H9 (cell line): Measurements from ENCODE around the gene MADCAM1. TPM values are rescaled to one million over a fixed set of nuclear protein-coding genes. Genes with fewer than 3 reads are reported as not detected.

Experiments used
- DNase-seq: peaks from one replicate; pipeline ENCODE4 v3.0.0-alpha.2; 2017
- H2AFZ ChIP-seq: one replicate; pipeline ENCODE4 v1.6.1; 2013; ENCODE audit warnings: mild to moderate bottlenecking, low read length, control low read depth, moderate library complexity
- H2AK5ac ChIP-seq: 2 replicates; pipeline ENCODE4 v1.6.1; 2013; ENCODE audit warnings: low read length, control low read depth, mixed read lengths; ENCODE audit not compliant: insufficient read length
- H2BK120ac ChIP-seq: one replicate; pipeline ENCODE4 v1.6.1; 2013; ENCODE audit warnings: low read depth, mild to moderate bottlenecking, low read length, control low read depth, inconsistent platforms; ENCODE audit not compliant: poor library complexity, severe bottlenecking
- H2BK12ac ChIP-seq: 2 replicates; pipeline ENCODE4 v1.6.1; 2013; ENCODE audit warnings: low read length, control low read depth, mixed read lengths, low read depth; ENCODE audit not compliant: insufficient read length
- H2BK15ac ChIP-seq: 2 replicates; pipeline ENCODE4 v1.6.1; 2013; ENCODE audit warnings: low read depth, low read length, control low read depth
- H2BK20ac ChIP-seq: one replicate; pipeline ENCODE4 v1.6.1; 2013; ENCODE audit warnings: low read depth, mild to moderate bottlenecking, low read length, control low read depth, inconsistent platforms; ENCODE audit not compliant: poor library complexity, severe bottlenecking
- H2BK5ac ChIP-seq: 2 replicates; pipeline ENCODE4 v1.6.1; 2013; ENCODE audit warnings: low read length, control low read depth, mixed read lengths; ENCODE audit not compliant: insufficient read length
- H3K14ac ChIP-seq: 2 replicates; pipeline ENCODE4 v1.6.1; 2013; ENCODE audit warnings: low read length, control low read depth; ENCODE audit not compliant: insufficient read depth
- H3K18ac ChIP-seq: 2 replicates; pipeline ENCODE4 v1.6.1; 2013; ENCODE audit warnings: low read depth, mild to moderate bottlenecking, mixed read lengths, low read length, control low read depth; ENCODE audit not compliant: insufficient read length
- H3K23ac ChIP-seq: 2 replicates; pipeline ENCODE4 v1.6.1; 2013; ENCODE audit warnings: low read length, control low read depth, mixed read lengths, low read depth; ENCODE audit not compliant: insufficient read length
- H3K23me2 ChIP-seq: 2 replicates; pipeline ENCODE4 v1.6.1; 2013; ENCODE audit warnings: low read depth, mild to moderate bottlenecking, mixed read lengths, low read length, control low read depth; ENCODE audit not compliant: insufficient read length, poor library complexity, severe bottlenecking
- H3K27ac ChIP-seq: 2 replicates; pipeline ENCODE4 v1.5.1; 2013; ENCODE audit warnings: low read length, control low read depth, mixed read lengths, low read depth; ENCODE audit not compliant: insufficient read length
- H3K27me3 ChIP-seq: 2 replicates; pipeline ENCODE4 v1.6.1; 2013; ENCODE audit warnings: low read length, control low read depth, inconsistent platforms; ENCODE audit not compliant: insufficient read depth
- H3K4ac ChIP-seq: 2 replicates; pipeline ENCODE4 v1.6.1; 2013; ENCODE audit warnings: low read depth, mild to moderate bottlenecking, control low read depth, inconsistent platforms, low read length, moderate library complexity
- H3K4me1 ChIP-seq: 2 replicates; pipeline ENCODE4 v1.6.1; 2013; ENCODE audit warnings: low read length, control low read depth, inconsistent platforms; ENCODE audit not compliant: insufficient read depth
- H3K4me2 ChIP-seq: 2 replicates; pipeline ENCODE4 v1.6.1; 2013; ENCODE audit warnings: low read length, control low read depth, mixed read lengths; ENCODE audit not compliant: insufficient read length, insufficient read depth
- H3K56ac ChIP-seq: 2 replicates; pipeline ENCODE4 v1.6.1; 2013; ENCODE audit warnings: low read depth, mild to moderate bottlenecking, mixed read lengths, low read length, control low read depth; ENCODE audit not compliant: insufficient read length
- H3K79me1 ChIP-seq: 2 replicates; pipeline ENCODE4 v1.6.1; 2013; ENCODE audit warnings: low read depth, mild to moderate bottlenecking, moderate library complexity, low read length, control low read depth, inconsistent platforms; ENCODE audit not compliant: insufficient read depth, poor library complexity, severe bottlenecking
- H3K79me2 ChIP-seq: 2 replicates; pipeline ENCODE4 v1.6.1; 2013; ENCODE audit warnings: low read length, control low read depth, inconsistent platforms; ENCODE audit not compliant: insufficient read depth
- H3K9ac ChIP-seq: 2 replicates; pipeline ENCODE4 v1.6.1; 2013; ENCODE audit warnings: low read length, control low read depth, mixed read lengths; ENCODE audit not compliant: insufficient read length; ENCODE audit errors: extremely low read depth
- H3K9me3 ChIP-seq: one replicate; pipeline ENCODE4 v1.6.1; 2013; ENCODE audit warnings: low read depth, low read length, inconsistent platforms; ENCODE audit not compliant: control insufficient read depth
- H3T11ph ChIP-seq: one replicate; pipeline ENCODE4 v1.6.1; 2013; ENCODE audit warnings: mild to moderate bottlenecking, low read length, control low read depth, inconsistent platforms
- H4K20me1 ChIP-seq: one replicate; pipeline ENCODE4 v1.6.1; 2013; ENCODE audit not compliant: control insufficient read depth, insufficient read length, insufficient read depth
- H4K5ac ChIP-seq: 2 replicates; pipeline ENCODE4 v1.6.1; 2013; ENCODE audit warnings: low read depth, mild to moderate bottlenecking, mixed read lengths, low read length, control low read depth; ENCODE audit not compliant: insufficient read length
- H4K8ac ChIP-seq: replicated peaks from 2 replicates; pipeline ENCODE4 v1.6.1; 2013; ENCODE audit warnings: low read length, control low read depth, mixed read lengths, low read depth; ENCODE audit not compliant: insufficient read length
- H4K91ac ChIP-seq: 2 replicates; pipeline ENCODE4 v1.6.1; 2013; ENCODE audit warnings: low read depth, mild to moderate bottlenecking, moderate library complexity, mixed read lengths, low read length, control low read depth; ENCODE audit not compliant: insufficient read length
- H3K27ac Mint-ChIP-seq, 3 experiments: 2 replicates in 2 of 3; 3 replicates in 1 of 3; pipeline ENCODE4 v1.8.0; 2020 to 2021; ENCODE audit warnings: mixed read lengths in 3 of 3, mild to moderate bottlenecking in 1 of 3, moderate library complexity in 1 of 3
- H3K27me3 Mint-ChIP-seq: 2 replicates; pipeline ENCODE4 v1.8.0; 2021; ENCODE audit warnings: low read depth, mild to moderate bottlenecking, moderate library complexity, mixed read lengths
- H3K36me3 Mint-ChIP-seq, 3 experiments: 2 replicates in 2 of 3; 3 replicates in 1 of 3; pipeline ENCODE4 v1.8.0; 2020 to 2021; ENCODE audit warnings: low read depth in 3 of 3, mixed read lengths in 3 of 3; ENCODE audit not compliant: insufficient read depth in 1 of 3
- H3K4me1 Mint-ChIP-seq, 2 experiments: 2 replicates each; pipeline ENCODE4 v1.8.0; 2020; ENCODE audit warnings: mixed read lengths in 2 of 2
- H3K4me3 Mint-ChIP-seq, 2 experiments: 2 replicates in 1 of 2; 3 replicates in 1 of 2; pipeline ENCODE4 v1.8.0; 2020 to 2021; ENCODE audit warnings: mild to moderate bottlenecking in 2 of 2, mixed read lengths in 2 of 2, moderate library complexity in 1 of 2
- H3K9me3 Mint-ChIP-seq, 2 experiments: 2 replicates in 1 of 2; 3 replicates in 1 of 2; pipeline ENCODE4 v1.8.0; 2020; ENCODE audit warnings: mild to moderate bottlenecking in 2 of 2, mixed read lengths in 2 of 2, moderate library complexity in 1 of 2
- WGBS: extraction: QIAGEN DNeasy Blood & Tissue Kit; methylation state at CpG from one replicate; pipeline ENCODE4 v1.1.7; 2013; ENCODE audit warnings: missing lambda C conversion rate, low lambda C conversion rate, mixed read lengths; ENCODE audit not compliant: insufficient read length; ENCODE audit errors: extremely low coverage; 5-methylcytosine and 5-hydroxymethylcytosine counted together
- total RNA-seq: library from RNA; stranded (reverse); gene quantifications from 2 replicates; pipeline ENCODE4 v1.2.1, GENCODE V29; 2021
- TF ChIP-seq, protein P1 (sequence below): fragments of 200-600 bp; sonication (generic); conservative IDR thresholded peaks from 3 replicates; pipeline ENCODE4 v1.8.0; 2021; ENCODE audit warnings: antibody characterized with exemption, mild to moderate bottlenecking

Gene MADCAM1
- total RNA-seq, 1 experiment from 2014 or later: 1.2 TPM

- H3K23me2 ChIP-seq: peaks cover 2% of the 10 kb centered on the region
- TF ChIP-seq, protein P1, sequence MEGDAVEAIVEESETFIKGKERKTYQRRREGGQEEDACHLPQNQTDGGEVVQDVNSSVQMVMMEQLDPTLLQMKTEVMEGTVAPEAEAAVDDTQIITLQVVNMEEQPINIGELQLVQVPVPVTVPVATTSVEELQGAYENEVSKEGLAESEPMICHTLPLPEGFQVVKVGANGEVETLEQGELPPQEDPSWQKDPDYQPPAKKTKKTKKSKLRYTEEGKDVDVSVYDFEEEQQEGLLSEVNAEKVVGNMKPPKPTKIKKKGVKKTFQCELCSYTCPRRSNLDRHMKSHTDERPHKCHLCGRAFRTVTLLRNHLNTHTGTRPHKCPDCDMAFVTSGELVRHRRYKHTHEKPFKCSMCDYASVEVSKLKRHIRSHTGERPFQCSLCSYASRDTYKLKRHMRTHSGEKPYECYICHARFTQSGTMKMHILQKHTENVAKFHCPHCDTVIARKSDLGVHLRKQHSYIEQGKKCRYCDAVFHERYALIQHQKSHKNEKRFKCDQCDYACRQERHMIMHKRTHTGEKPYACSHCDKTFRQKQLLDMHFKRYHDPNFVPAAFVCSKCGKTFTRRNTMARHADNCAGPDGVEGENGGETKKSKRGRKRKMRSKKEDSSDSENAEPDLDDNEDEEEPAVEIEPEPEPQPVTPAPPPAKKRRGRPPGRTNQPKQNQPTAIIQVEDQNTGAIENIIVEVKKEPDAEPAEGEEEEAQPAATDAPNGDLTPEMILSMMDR: no peak
- H3K27me3 ChIP-seq: no peaks in the 10 kb centered on the region
- no peaks in the 10 kb centered on the region for H3K79me2 ChIP-seq
- H3K4ac ChIP-seq: no peak overlapping the region
- no peaks in the 10 kb centered on the region for H3K79me1 ChIP-seq
- Mint-ChIP-seq H3K27ac (no peak overlapping the region), H3K9me3 (peaks cover 0 to 2% of the 10 kb centered on the region in 2 experiments; a peak in 1 of 5 replicates), H3K4me3 (no peak overlapping the region), H3K36me3 (peaks cover 3 to 9% (median 3%) of the 10 kb centered on the region in 3 experiments; a peak in 5 of 7 replicates), H3K4me1 (peaks cover 6 to 24% of the 10 kb centered on the region in 2 experiments), H3K27me3 (peaks cover 47% of the 10 kb centered on the region)
- no peak for DNase-seq
- no peak overlapping the region for H2BK15ac ChIP-seq
- H4K91ac ChIP-seq: no peak overlapping the region
- H2AFZ ChIP-seq: no peak overlapping the region
- no peak overlapping the region for H3K27ac ChIP-seq
- H3K14ac ChIP-seq: no peak overlapping the region
- no peak overlapping the region for H4K8ac ChIP-seq
- H3T11ph ChIP-seq: no peak overlapping the region
- H2BK12ac ChIP-seq: no peak overlapping the region
- H3K18ac ChIP-seq: no peak overlapping the region
- H3K4me2 ChIP-seq: no peak overlapping the region
- no peaks in the 10 kb centered on the region for H3K4me1 ChIP-seq
- no peaks in the 10 kb centered on the region for H3K9me3 ChIP-seq
- H4K5ac ChIP-seq: no peak overlapping the region
- no CpG with 5 or more reads among the region's 29 CpGs for WGBS
- no peak overlapping the region for H3K9ac ChIP-seq
- H2BK5ac ChIP-seq: no peak overlapping the region
- no peak overlapping the region for H2AK5ac ChIP-seq
- no peak overlapping the region for H2BK20ac ChIP-seq
- H2BK120ac ChIP-seq: no peak overlapping the region
- H3K56ac ChIP-seq: no peak overlapping the region
- H4K20me1 ChIP-seq: no peaks in the 10 kb centered on the region
- H3K23ac ChIP-seq: no peak overlapping the region
Measured at GRCh38 chr19:524062-524674, 27.9 kb downstream of the MADCAM1 start.
